SU-DHL-6 (cell line): Measurements from ENCODE around the gene GGA3.

ENCODE experiments used
- H2AFZ ChIP-seq: fragments of 200-600 bp; sonication (generic); 2 replicates; pipeline ENCODE4 v1.6.1; 2014; ENCODE audit warnings: low read depth, mild to moderate bottlenecking, moderate library complexity, mixed read lengths, antibody characterized with exemption, low read length; ENCODE audit not compliant: severe bottlenecking
- H3F3A ChIP-seq: fragments of 200-600 bp; shearing (Covaris generic); 2 replicates; pipeline ENCODE4 v1.6.0; 2016; ENCODE audit warnings: antibody characterized with exemption, mild to moderate bottlenecking; ENCODE audit not compliant: insufficient read depth
- H3K27ac ChIP-seq: fragments of 200-600 bp; sonication (generic); 2 replicates; pipeline ENCODE4 v1.5.1; 2016; ENCODE audit warnings: low read depth, mild to moderate bottlenecking, low read length, moderate library complexity, mixed read lengths
- H3K27me3 ChIP-seq: fragments of 200-600 bp; sonication (generic), shearing (Covaris generic); 2 replicates; pipeline ENCODE4 v1.6.0; 2014; ENCODE audit warnings: mild to moderate bottlenecking, low read length
- H3K36me3 ChIP-seq: fragments of 200-600 bp; sonication (generic); 2 replicates; pipeline ENCODE4 v1.6.1; 2014; ENCODE audit warnings: mild to moderate bottlenecking, low read length, mixed read lengths
- H3K4me2 ChIP-seq: fragments of 300-600, 200-600 bp; shearing (Covaris generic), sonication (generic); 2 replicates; pipeline ENCODE4 v1.6.0; 2014; ENCODE audit warnings: low read length, low read depth, mild to moderate bottlenecking; ENCODE audit not compliant: poor library complexity, severe bottlenecking
- H3K4me3 ChIP-seq: fragments of 200-600 bp; sonication (generic); 2 replicates; pipeline ENCODE4 v1.5.1; 2014; ENCODE audit warnings: antibody characterized with exemption, low read length, mild to moderate bottlenecking, mixed read lengths; ENCODE audit not compliant: insufficient read depth, poor library complexity, severe bottlenecking
- H3K79me2 ChIP-seq: fragments of 200-600 bp; sonication (generic); 2 replicates; pipeline ENCODE4 v1.6.1; 2014; ENCODE audit warnings: mild to moderate bottlenecking, low read length, moderate library complexity; ENCODE audit not compliant: insufficient read depth
- H3K9ac ChIP-seq: fragments of 200-600 bp; sonication (generic); 2 replicates; pipeline ENCODE4 v1.7.0; 2014; ENCODE audit warnings: mild to moderate bottlenecking, low read length
- H3K9me2 ChIP-seq: fragments of 200-600 bp; sonication (generic); replicated peaks from 2 replicates; pipeline ENCODE4 v1.6.1; 2014; ENCODE audit warnings: low read length; ENCODE audit not compliant: insufficient read depth
- H3K9me3 ChIP-seq: fragments of 200-600 bp; sonication (generic); 2 replicates; pipeline ENCODE4 v1.6.1; 2014; ENCODE audit warnings: low read length, mixed read lengths; ENCODE audit not compliant: insufficient read depth
- H4K20me1 ChIP-seq: fragments of 200-600 bp; sonication (generic); 2 replicates; pipeline ENCODE4 v1.6.1; 2014; ENCODE audit warnings: low read depth, mild to moderate bottlenecking, antibody characterized with exemption, low read length, moderate library complexity, mixed read lengths
- EZH2phosphoT487 ChIP-seq: fragments of 200-600 bp; sonication (generic), shearing (Covaris generic); conservative IDR thresholded peaks from 2 replicates; pipeline ENCODE4 v1.6.1; 2018; ENCODE audit warnings: mild to moderate bottlenecking, antibody characterized with exemption, low read length, moderate library complexity, mixed read lengths
- TF ChIP-seq, protein P1 (sequence below): fragments of 200-600 bp; sonication (generic); IDR thresholded peaks from one replicate; pipeline ENCODE4 v1.5.1; 2017; ENCODE audit warnings: antibody characterized with exemption, mild to moderate bottlenecking, low read length, moderate library complexity; ENCODE audit not compliant: insufficient read depth, poor library complexity, severe bottlenecking

Gene GGA3

DNA sequence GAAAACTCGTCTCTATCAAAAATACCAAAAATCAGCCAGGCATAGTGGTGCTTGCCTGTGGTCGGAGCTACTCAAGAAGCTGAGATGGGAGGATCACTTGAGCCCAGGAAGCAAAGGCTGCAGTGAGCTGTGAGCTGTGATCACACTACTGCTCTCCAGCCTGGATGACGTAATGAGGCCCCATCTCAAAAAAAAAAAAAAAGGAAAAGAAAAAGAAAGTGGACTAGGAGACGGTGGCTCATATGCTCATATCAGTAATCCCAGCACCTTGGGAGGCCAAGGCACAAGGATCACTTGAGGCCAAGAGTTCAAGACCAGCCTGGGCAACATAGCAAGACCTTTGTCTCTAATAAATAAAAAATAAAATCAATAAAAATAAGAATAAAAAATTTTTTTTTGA is 69.8 kb downstream of the GGA3 start:
- H3K9me3 ChIP-seq = no peaks in the 10 kb centered on the region
- no peak for TF ChIP-seq EZH2phosphoT487
- TF ChIP-seq, protein P1, sequence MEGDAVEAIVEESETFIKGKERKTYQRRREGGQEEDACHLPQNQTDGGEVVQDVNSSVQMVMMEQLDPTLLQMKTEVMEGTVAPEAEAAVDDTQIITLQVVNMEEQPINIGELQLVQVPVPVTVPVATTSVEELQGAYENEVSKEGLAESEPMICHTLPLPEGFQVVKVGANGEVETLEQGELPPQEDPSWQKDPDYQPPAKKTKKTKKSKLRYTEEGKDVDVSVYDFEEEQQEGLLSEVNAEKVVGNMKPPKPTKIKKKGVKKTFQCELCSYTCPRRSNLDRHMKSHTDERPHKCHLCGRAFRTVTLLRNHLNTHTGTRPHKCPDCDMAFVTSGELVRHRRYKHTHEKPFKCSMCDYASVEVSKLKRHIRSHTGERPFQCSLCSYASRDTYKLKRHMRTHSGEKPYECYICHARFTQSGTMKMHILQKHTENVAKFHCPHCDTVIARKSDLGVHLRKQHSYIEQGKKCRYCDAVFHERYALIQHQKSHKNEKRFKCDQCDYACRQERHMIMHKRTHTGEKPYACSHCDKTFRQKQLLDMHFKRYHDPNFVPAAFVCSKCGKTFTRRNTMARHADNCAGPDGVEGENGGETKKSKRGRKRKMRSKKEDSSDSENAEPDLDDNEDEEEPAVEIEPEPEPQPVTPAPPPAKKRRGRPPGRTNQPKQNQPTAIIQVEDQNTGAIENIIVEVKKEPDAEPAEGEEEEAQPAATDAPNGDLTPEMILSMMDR = no peak
- no peaks in the 10 kb centered on the region for H3F3A ChIP-seq
- H3K4me2 ChIP-seq = no peak overlapping the region
- no peaks in the 10 kb centered on the region for H4K20me1 ChIP-seq
- H2AFZ ChIP-seq = no peak overlapping the region
- no peaks in the 10 kb centered on the region for H3K9me2 ChIP-seq
- H3K9ac ChIP-seq = no peak overlapping the region
- no peaks in the 10 kb centered on the region for H3K27me3 ChIP-seq
- no peaks in the 10 kb centered on the region for H3K36me3 ChIP-seq
- no peak overlapping the region for H3K4me3 ChIP-seq
- no peaks in the 10 kb centered on the region for H3K79me2 ChIP-seq
- no peak overlapping the region for H3K27ac ChIP-seq

- Histone ChIP-seq H3K9ac (no peak overlapping the region), H2AFZ (no peak overlapping the region), H3K36me3 (no peaks in the 10 kb centered on the region), H3K27ac (no peak overlapping the region), H3K4me3 (no peak overlapping the region), H3F3A (no peaks in the 10 kb centered on the region), H3K4me2 (no peak overlapping the region), H4K20me1 (no peaks in the 10 kb centered on the region), H3K9me3 (no peaks in the 10 kb centered on the region), H3K79me2 (no peaks in the 10 kb centered on the region), H3K9me2 (no peaks in the 10 kb centered on the region), H3K27me3 (no peaks in the 10 kb centered on the region)
- no peak for TF ChIP-seq EZH2phosphoT487
- TF ChIP-seq, protein P1 = no peak
These were observed 72.8 kb downstream of the GGA3 start for GRCh38 chr17:75188614-75189013.
